WI38 (cell line): Measurements from ENCODE around the gene MYCN.

Experiments
- H3K4me3 ChIP-seq: 2 replicates; pipeline ENCODE4 v1.5.1; 2011; ENCODE audit warnings: low read depth, mild to moderate bottlenecking, control low read depth, low read length
- TF ChIP-seq, protein P1 (sequence below): IDR thresholded peaks from 2 replicates; pipeline ENCODE4 v1.5.1; 2012; ENCODE audit warnings: low read depth, mild to moderate bottlenecking, control low read depth, low read length

MYCN gene

DNA sequence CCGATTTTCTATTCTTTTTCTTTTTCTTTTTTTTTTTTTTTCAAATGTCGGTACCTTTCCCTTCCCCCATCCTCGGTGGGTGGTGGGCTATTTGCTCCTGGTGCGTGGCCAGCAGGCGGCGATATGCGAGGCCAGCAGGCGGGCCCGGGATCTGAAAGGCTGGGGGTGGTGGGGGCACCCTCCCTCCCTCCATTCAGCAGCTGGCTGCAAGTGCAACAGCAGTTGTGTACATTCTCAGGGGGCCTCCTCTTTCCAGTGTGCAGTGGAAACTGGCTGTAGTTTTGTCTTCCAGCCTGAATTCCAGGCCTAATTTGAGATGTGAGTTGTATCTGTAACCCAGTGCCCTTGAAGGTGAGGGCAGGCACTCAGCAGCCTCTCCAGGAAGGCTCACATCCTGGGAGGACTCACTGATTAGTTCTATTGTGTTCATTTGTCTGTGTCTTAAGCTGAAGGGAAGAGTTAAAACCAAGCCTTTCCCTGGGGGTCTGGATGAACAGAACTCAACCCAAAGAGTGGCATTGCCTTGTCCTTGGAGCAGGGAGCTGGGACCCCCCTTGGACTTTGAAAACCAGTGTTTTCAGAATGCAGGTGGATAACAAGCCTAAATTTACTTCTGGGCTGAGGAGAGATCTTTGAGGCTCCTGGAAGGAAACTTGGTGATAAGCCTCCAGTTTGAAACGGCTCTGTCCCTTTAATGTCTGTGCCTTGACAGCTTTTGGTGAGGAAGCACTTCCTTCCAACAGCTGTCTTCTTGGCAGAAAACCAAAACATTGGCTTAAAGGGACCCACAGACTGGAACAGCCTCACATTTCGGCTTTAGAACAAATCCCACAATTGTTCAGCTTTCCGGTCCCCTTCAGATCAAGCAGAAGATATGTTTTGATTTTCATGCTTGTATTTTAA is 3.3 kb downstream of the MYCN start:
- TF ChIP-seq, protein P1, sequence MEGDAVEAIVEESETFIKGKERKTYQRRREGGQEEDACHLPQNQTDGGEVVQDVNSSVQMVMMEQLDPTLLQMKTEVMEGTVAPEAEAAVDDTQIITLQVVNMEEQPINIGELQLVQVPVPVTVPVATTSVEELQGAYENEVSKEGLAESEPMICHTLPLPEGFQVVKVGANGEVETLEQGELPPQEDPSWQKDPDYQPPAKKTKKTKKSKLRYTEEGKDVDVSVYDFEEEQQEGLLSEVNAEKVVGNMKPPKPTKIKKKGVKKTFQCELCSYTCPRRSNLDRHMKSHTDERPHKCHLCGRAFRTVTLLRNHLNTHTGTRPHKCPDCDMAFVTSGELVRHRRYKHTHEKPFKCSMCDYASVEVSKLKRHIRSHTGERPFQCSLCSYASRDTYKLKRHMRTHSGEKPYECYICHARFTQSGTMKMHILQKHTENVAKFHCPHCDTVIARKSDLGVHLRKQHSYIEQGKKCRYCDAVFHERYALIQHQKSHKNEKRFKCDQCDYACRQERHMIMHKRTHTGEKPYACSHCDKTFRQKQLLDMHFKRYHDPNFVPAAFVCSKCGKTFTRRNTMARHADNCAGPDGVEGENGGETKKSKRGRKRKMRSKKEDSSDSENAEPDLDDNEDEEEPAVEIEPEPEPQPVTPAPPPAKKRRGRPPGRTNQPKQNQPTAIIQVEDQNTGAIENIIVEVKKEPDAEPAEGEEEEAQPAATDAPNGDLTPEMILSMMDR: no peak
- H3K4me3 ChIP-seq: no peak overlapping the region

DNA sequence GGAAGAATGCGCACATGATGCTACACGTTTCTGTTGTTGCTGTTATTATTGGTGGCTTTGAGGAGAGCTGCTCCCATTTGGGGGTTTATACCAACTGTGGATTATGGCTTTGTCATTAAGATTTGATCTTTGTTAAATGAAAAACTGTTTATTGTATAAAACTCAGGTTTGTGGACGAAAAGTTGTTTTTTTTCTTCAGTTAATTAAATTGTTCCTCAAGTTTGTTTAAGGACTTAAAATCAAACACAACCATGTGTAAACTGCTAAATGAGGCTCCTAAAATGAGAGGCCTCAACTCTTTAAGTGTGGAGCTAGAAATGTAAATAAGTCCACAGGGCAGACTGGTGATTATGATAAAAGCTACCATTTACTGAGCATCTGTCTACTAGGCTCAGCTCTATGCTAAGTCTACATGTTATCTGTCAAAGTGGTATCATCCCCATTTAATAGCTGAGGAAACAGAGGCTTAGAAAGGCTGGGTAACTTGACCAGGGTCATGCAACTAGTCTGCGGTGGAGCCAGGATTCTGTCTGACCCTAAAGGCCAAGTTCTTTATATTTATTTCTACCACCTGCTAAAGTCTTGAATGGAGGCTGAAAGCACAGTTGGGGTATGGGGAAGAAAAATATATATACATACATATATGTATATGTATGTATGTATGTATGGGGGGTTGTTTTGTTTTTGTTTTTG is 4.1 kb downstream of the MYCN start:
- TF ChIP-seq, protein P1: no peak
- no peak overlapping the region for H3K4me3 ChIP-seq

DNA sequence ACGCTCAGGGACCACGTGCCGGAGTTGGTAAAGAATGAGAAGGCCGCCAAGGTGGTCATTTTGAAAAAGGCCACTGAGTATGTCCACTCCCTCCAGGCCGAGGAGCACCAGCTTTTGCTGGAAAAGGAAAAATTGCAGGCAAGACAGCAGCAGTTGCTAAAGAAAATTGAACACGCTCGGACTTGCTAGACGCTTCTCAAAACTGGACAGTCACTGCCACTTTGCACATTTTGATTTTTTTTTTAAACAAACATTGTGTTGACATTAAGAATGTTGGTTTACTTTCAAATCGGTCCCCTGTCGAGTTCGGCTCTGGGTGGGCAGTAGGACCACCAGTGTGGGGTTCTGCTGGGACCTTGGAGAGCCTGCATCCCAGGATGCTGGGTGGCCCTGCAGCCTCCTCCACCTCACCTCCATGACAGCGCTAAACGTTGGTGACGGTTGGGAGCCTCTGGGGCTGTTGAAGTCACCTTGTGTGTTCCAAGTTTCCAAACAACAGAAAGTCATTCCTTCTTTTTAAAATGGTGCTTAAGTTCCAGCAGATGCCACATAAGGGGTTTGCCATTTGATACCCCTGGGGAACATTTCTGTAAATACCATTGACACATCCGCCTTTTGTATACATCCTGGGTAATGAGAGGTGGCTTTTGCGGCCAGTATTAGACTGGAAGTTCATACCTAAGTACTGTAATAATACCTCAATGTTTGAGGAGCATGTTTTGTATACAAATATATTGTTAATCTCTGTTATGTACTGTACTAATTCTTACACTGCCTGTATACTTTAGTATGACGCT is 5.8 kb downstream of the MYCN start:
- H3K4me3 ChIP-seq: no peak overlapping the region
- TF ChIP-seq, protein P1: no peak

DNA sequence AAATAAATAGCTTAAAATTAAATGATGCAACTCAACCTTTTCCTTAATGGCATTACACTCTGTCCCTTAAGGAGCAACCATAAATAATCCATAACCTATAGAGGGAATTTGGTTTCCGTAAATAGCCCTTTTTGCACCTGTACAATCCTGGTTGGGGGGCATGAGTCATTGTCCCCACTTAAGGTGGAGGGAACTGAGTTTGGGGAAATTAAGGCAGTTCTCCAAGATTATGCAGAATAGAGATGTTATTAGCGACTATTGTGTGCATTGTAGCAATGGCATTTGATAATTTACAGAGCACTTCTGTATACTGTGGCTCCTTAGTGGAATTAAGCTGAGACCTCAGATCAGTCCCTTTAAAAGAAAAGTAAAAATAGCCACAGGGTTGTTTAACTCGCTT is 6.6 kb downstream of the MYCN start:
- TF ChIP-seq, protein P1: no peak
- no peak overlapping the region for H3K4me3 ChIP-seq

DNA sequence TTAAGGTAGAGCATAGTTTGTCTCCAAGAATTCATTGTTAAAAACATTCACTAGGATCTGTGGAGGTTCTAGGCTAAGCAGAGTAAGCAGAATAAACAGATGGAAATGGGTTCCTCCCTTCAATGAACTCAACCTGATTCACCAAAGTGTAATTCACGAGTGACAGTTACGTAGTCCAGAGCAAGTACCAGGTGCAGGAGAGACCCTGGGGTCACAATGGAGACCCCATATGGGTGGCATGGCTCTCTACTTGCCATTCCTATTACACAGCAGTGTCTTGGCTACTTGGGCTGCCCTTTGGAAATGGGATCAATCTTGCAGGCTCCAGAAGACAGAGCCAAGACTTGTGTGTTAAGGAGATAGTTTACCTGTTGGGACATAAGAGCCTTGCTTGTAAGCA is 7.1 kb downstream of the MYCN start:
- no peak overlapping the region for H3K4me3 ChIP-seq
- TF ChIP-seq, protein P1: no peak

DNA sequence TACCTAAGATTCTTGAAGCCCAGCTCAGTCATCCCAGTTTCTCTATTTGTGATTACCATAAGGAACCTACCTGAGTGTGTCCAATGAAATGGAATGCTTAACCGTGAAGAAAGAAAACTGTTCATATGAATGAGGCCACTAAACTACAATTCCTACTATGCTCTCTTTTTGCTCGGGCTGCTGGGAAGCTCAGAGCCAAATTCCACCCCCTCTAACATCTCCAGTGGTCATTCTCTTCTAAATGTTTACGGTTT is 8.3 kb downstream of the MYCN start:
- no peak overlapping the region for H3K4me3 ChIP-seq
- TF ChIP-seq, protein P1: no peak

DNA sequence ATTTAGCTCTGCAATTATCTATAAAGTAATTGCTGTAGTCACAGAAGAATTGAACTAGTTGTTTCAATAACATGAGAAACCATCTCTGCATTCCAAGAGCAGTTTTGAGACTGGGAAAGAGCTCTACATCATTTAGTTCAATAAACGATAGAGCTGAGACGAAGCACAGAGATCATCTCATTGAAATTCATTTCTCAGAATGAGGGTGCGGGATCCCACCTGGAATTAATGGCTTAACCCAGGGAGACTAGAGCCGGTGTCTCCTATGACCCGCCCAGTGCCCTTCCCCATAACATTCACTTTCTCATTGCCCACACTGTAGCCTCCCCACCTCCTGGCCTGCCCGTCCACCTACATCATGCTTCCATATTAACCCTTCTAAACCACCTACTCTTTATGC is 8.8 kb downstream of the MYCN start:
- no peak overlapping the region for H3K4me3 ChIP-seq
- TF ChIP-seq, protein P1: no peak
